ENCODE measurements around the gene SPHK2.

DNA sequence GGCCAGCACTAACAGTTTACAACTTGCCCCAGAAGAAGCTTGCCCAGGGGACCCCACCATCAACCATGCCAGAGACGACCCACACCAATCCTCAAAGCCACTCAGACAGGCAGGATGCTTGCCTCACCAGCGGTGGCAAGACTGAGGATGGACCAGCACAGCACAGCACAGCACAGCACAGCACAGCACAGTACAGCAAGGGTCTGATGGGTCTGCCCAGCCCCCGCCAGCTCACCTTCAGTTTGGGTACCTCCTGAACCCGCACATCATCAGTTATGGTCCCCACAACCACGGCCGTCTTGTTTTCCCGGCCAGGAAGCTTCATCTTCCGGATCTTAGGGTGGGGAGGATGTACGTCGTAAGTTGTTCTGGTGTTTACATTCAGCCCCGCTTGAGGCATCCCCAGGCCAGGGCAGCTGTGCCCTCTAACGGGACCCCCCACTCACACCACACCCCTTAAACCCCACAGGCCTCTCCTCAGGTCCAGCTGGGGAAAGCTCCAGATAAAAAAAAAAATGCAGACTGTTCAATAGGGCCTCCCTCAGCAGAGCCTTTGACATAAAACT, 2.7 kb upstream of the SPHK2 start:
- no peak for TF ChIP-seq CTCF (IDR thresholded peaks at IDR 0.05; ENCODE audit: low read depth, low read length)
- no peak for TF ChIP-seq EZH2phosphoT487 (IDR thresholded peaks at IDR 0.05; ENCODE audit: low read depth)
